Stimulated activated CD4-positive, alpha-beta T cell treated with anti-CD3 and anti-CD28 coated beads, Interleukin-4, amount 100 ng/mL, for 4 hours (primary cell): Measurements from ENCODE around the gene HS6ST3.
"Not testable (repeated sequence)": the region's sequence is repeated elsewhere in the genome, so short reads cannot be mapped to it uniquely, and the experiment has no call there.

Source experiments
- DNase-seq, 2 experiments: peaks; one replicate each; pipeline ENCODE4 v3.0.0-alpha.2; 2020

Gene HS6ST3

DNA sequence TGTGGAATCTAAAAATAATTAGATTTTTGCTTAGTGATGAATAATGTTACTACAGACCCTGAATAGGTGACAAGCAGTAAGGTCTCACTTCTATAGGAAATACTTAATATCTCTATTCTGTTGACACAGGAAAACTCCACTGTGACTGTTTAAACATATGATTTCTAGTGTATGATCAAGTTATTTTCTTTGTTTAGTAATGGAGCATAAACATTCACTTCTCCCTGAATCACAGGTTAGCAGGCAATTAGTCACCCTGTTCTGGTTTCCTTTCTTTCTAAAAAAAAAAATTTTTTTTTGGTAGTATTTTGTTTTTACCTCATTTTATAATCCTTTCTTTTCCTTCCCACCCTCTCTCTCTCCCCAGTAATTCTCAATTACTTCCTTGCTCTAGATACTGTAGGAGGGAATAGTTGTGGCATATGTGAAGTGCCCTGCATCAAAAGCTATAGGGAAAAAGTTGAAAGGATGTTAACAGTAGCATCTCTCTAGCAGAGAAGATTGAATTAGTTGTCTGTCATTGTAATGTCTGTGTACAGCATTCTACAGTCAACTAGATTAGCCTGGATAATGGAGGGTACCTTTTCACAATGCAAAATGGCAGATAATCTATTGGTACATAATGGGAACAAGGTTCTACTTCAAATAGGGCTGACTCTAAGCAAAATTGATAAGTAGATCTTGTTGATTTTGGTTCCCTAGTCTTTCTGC, 3.5 kb downstream of the HS6ST3 start:
- no peak for DNase-seq

DNA sequence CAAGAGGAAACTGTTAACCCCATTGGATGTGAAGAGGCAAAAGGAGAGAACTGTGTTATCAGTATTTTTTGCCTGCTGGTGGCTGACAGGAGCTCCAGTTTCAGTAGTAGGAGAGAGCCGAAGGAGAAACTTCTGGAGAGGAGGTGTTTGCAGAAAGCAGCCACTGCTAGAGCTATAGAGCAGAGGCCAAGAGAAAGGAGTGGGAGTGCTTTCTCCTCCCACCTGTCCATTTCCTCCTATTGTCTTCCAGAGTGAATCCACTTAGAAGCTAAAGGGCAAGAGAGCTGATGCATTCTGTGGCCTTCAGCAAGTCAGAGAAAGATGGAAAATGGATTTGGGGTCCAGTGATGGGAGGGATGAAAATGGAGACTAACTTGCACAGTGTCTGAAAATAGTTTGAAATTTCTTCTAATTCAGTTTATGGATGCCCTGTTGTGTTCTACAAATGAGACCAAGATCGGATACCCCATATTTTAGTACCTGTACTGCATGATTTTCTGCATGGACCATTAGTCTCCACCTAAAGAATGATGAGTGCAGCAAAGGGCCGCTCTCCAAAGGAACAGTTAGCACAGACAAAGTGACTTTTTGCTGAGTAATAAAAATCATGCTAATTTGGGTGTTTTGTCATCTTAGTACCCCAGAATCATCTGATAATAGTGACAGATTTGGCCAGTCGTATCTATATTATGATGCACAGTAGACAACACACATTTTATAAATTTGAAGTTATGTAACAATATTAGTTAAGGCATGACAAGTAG, 10.7 kb downstream of the HS6ST3 start:
- no peak for DNase-seq

DNA sequence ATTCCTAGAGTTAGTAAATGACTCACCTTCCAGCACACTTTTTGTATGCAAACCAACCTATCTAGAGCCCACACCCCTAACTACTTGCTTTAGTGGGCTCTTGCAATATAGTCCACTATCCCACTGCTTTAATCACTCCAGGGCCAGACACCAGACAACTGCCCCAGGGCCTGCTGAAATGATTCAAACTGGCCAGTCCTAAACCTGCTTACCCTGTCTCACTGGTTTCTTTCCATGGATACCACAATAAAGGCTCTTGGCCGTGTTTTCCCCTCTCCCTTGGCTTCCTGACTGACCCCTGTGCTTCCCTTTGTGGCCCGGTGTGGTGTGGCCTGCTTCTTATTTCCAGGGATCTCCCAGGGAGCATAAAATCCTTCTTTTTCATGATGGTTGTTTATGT, 14.6 kb downstream of the HS6ST3 start:
- DNase-seq = no peak

DNA sequence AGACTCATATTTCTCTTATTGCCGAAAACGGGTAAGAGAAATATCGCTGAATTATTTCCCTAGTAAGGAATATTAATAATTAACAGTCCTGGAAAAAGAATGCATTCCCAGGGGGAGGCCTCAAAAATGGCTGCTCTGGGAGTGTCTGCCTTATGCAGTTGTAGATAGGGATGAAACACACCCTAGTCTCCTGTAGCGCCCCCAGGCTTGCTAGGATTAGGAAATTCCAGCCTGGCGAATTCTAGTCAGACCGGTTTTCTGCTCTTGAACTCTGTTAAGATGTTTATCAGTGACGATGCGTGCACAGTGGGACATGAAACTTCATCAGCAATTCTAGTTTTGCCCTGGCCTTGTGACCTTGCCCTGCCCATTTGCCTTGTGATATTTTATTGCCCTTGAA, 18.2 kb downstream of the HS6ST3 start:
- not testable (repeated sequence) for DNase-seq

DNA sequence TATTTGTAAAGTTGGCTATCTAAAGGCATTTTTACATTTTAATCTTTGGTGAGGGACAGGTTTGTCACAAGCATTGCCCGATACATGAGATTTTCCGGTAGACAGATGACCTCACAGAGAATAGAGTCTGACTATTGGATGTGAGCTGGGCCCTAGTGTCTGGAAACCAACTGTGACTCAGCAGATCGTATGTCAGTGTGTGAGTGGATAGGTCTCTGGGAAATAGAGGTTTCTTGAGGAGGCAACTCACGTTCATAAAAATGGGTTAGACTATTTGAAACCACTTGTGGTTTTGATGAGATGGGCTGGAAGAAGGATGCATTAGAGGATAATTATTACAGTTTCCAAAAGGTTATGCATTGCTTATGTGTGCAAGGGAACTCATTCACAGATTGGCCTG, 19.2 kb downstream of the HS6ST3 start:
- no peak for DNase-seq

DNA sequence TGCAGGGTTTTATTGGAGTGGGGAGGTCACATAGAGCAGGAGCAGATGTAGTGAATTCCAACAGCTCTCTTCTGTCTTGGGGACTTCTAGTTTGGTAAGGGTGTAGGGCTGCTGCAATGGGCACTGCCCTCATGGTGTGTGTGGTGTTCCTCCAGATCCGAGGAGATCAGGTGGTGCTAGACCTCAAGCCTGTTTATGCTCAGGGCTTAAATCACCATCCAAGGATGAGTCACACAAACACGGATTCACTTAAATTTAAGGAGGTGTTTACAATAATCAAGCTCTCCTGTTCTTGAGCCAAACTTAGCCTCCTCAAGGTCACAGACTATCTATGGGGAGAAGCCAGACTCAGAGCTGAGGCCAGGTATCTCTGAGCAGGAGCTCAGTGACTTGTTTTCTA, 23.0 kb downstream of the HS6ST3 start:
- no peak for DNase-seq

DNA sequence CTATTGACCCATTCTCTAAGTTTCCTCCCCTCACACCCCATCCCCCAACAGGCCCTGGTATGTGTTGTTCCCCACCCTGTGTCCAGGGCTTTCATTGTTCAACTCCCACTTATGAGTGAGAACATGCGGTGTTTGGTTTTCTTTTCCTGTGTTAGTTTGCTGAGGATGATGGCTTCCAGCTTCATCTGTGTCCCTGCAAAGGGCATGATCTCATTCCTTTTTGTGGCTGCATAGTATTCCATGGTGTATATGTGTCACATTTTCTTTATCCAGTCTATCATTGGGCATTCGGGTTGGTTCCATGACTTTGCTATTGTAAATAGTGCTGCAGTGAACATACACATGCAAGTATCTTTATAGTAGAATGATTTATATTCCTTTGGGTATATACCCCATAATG, 25.5 kb downstream of the HS6ST3 start:
- not testable (repeated sequence) for DNase-seq

DNA sequence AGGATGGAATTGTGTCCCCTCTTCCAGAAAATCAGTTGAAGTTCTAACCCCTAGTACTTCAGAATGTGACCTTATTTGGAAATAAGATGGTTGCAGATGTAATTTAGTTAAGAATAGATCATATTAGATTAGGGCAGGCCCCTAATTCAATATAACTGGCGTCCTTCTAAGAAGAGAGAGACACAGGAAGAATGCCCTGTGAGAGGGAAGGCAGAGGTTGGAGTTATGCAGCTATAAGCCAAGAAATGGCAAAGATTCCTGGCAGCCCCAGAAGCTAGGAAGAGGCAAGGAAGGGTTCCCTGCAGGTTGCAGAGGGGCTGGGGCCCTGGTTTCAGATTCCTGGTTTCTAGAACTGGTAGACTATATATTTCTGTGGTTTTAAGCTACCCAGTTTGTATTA, 30.0 kb downstream of the HS6ST3 start:
- no peak for DNase-seq

DNA sequence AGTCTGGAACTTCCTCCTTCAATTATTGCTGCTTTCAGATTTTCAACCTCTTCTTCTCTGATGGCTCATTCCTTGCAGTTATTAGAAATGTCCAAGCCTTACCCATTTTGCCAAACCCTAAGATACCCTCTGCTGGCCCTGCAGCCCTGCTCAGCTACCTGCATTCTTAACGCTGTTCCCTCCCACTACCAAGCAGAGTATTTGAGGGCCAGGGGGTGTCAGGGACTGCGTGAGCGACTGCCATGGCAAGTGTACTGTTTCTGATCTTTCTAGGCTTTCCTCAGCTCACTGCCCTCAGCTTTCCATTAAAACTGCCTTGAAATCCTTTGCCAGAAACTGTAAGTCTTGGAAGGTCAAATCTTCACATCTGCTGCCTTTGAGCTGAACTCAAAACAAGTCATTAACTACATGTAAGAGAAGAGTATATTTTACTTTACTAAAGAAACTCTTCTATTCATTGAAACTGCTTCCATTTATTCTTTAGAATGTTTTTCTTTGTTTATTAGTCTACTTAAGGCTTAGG, 41.0 kb downstream of the HS6ST3 start:
- no peak for DNase-seq

DNA sequence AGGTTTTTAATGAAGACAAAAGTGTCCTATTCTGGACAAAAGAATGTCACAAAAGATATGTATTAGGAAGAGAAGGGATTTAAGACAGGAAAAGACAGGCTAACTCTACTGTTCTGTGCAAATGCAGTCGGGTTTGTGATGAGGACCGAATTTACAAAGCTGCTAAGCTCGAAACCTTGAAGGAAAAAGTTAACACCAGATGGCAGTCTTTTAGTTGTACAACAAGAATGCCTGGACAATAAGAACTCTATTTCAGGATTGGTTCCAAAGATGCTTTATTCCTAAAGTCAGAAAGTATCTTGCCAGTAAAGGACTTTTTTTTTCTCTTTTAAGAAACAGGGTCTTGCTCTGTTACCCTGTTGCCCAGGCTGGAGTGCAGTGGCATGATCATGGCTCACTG, 51.1 kb downstream of the HS6ST3 start:
- no peak for DNase-seq

DNA sequence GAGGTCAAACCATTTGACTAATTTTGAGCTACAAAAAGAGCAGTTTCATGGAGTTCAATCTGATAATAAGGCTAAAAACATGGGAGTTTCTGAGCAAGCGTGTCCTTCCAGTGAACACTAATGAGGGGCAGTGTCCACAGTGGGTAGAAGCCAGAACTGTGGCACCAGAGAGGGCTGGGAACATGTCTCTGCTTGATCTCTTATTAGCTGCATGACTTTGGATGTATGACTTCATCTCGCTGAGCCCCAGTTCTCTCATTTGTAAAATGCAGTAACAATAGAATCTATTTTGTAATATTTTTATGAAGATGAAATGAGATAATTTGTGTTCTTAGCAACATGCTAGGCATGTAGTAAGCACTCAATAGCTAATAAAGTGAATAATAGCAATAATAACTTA, 69.8 kb downstream of the HS6ST3 start:
- DNase-seq = no peak

DNA sequence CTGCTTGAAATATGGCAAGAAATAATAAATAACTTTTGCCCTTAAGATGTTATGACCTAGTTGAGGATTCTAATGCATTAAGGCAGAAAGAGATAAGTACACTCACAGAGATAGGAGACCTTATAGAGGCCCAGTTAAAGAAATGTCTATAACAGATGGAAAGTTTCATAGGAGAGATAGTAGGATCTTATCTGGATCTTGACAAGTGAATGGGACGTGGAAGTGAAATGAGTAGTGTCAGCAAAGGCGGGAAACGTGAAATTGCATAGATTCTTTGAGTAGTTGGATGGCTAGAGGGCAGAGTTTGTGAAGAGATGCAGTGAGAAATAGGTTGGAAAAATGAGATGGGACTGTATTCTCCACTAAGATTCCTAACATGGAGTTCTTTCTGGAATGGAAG, 71.2 kb downstream of the HS6ST3 start:
- DNase-seq = no peak

DNA sequence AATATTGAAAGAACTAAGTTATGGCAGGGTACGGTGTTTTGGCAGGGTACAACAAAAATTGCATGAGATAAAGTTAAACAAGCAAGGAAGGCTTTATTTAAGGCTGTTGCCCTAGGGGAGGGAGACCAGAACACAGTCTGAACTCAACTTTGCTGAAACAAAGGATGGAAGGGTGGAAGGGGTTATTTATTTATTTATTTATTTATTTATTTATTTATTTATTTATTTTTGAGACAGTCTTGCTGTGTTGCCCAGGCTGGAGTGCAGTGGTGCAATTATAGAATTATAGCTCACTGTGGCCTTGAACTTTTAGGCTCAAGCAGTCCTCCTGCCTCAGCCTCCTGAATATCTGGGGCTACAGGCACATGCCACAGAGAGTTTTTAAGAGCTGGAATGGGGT, 75.9 kb downstream of the HS6ST3 start:
- no peak for DNase-seq

DNA sequence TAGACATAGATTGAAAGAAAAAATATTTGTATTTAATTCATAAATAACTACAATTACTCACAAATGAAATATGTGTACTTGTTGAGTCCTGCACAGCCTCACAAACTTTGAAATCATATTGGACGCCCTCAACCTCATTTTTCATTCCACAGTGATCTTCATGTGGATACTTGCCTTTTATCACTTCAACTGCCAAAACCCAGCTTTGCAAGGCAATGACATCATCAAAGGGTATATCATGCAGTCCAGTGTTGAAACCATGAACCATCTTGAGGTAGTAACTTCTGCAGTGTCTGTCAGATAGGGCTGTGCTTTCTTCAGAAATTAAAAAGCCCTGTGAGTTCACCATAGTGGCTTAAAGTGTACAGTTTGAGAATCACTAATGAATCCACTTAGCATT, 82.2 kb downstream of the HS6ST3 start:
- DNase-seq = no peak

DNA sequence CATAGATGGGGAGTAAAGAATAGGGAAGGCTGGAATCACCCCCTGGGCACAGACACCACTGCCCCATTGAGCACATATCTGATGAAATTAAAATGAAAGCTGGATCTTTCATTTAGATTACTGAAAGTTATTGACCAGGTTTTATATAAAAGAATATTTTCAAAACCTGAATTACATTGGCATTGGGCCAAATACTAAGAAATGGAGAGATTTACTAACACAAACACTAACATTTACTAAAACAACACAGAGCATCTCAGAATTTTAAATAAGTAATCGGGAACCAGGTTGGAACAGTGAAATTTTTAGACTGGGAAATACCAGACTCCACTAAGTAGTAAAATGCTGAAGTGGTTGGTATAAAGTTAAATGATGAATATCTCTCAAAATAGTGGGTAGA, 88.9 kb downstream of the HS6ST3 start:
- DNase-seq = no peak

DNA sequence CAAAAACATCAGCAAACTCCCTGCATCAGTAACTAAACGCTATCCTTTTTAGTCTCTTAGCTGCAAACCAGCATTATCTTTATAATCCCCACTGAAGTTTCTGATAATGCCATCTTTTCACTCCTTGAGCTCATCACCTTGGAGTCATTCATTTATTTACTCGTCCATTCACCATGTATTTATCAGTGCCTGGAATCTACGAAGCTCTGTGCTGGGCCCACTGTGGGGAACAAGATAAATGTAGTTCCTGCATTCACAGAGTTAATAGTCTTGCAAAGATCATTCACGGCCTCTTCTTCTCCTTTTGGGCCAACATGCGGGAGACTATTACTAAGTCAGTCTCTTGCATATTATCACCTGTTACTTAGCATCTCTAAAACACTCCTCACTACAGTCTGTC, 89.4 kb downstream of the HS6ST3 start:
- DNase-seq = no peak

DNA sequence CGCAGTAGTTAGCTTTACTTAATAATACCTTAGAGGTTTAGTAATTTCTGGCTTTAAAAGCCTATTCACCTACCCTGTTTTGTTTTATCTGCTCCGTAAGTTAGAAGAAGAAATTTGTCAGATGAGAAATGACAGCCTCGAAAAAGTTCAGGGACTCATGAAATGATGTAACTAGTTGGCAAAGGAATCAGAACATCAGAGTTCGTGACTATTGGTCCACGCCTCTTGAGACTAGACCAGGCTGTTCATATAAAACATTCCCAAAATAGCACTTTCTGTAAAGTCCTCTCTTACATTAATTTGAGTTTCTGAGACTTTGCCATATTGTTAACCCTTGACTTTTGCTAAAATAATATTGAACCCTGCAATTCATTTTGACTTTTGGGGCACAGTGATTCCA, 92.0 kb downstream of the HS6ST3 start:
- DNase-seq = no peak

DNA sequence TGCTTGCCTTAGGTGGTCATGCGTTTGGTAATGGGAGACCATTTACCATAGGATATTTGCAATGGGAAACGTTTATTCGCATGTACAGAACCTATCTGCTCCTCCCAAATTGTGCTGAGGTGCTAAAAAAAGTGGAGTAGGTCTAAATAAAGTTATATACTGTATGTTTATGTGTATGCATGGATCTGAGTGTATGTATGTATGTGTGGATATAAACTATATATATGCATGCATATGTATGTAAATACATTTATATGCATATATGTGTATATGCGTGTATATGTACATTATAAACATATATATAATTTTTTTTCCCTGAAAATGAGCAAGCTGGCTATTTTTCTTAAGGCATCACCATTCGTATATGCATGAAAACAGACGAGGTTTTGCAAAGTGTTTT, 95.9 kb downstream of the HS6ST3 start:
- DNase-seq = no peak

DNA sequence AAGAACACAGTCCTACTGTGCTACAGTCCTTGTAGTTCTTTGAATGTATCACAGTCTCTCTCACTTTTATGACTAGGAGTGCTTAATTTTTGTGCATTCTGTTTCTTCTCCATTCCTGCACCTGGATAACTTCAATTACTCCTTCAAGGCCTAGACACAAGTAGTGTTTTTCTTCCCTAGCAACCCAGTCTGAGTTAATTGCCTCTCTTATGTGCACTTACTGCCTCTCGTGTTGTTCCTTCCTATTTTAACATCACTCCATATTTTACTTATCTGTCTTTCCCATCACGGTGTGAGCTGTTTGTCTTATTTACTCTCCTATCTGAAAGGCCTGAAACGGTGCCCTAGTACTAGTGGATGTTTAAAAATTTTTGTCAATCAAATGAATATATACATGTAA, 101.5 kb downstream of the HS6ST3 start:
- no peak for DNase-seq

DNA sequence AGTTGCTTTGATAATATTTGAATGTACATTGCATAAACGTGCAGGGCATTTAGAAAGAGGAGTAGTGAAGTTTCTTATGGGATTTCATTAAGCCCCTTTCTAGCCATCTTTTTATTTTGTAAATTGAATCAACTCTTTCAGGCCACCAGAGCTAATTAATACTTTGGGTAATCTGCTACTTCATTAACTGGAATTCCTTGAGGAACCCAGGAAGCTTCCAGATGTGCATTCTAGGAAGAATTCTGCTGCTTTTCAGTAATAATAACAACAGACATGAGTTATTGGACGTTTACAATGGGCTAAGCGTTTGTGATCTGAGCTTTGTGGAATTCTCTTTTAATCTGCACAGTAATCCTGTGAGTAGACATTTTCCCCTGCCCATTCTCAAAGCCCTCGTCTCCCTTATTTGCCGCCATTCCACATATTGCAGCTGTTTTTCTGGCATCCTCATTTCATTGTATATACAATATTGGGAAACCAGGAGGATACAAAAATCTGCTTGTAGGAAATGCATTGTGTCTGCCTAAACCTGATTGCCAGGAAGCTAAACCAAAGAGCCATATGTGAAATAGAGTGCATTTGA, 103.9 kb downstream of the HS6ST3 start:
- no peak for DNase-seq

DNA sequence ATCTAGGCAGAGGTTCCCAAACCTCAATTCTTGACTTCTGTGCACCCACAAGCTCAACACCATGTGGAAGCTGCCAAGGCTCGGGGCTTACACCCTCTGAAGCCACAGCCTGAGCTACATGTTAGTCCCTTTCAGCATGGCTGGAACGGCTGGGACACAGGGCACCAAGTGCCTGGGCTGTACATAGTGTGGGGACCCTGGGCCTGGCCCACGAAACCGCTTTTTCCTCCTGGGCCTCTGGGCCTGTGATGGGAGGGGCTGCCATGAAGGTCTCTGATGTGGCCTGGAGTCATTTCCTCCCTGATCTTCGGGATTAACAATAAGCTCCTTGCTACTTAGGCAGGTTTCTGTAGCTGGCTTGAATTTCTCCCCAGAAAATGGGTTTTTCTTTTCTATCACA, 108.1 kb downstream of the HS6ST3 start:
- DNase-seq = no peak

DNA sequence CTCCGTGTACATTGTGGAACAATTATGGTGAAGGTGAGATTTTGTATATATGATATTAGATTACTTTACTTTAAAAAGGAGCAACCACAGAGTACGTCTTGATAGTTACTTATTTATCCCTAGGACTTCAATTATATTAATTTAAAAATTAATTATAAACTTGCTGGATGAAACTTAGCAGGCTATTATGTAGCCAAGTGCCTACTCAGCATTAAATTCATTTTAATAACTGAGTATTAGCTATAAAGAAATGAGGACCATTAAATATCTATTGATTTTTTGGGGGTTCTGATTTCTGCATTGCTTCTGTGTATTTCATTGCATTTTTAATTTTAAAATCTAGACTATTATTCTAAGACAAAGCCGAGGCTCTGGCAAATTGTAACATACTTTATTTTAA, 109.4 kb downstream of the HS6ST3 start:
- no peak for DNase-seq

DNA sequence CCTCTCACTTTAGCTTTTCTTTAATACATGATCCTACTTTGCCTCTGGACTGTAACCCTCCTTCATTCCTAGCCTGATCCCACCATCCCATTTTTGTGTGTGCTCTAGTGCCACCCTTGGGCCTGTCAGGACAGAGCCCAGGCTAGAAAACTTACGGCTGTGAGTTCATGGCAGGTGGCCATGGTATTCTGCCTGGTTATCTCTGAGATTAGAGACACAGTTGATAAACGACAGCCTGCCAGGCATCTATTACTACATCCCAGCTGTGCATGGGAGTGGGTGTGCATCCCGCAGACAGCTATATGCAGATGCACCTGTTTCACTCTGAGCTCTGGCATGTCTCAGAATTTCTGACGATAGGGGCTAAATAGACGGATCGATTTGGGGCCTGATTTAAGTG, 110.9 kb downstream of the HS6ST3 start:
- no peak for DNase-seq

DNA sequence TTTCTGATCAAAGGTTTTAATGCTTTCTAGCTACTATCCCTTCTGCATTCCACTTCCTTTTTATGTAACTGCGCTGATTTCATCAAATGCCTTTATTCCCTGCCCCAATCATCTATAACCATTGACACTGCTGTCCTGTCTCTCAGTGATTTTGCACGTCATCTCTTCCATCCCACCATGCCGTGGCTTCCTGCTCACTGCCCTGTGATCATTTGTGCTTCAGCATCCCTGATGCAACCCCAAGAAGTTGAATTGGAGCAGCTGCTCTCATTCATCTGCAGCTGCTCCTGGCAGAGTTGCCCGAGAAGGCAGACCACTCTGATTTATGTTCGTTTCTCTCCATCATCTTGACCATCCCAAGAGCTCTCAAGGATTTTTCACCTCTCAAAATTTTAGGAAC, 112.4 kb downstream of the HS6ST3 start:
- DNase-seq = no peak
